Measurements from ENCODE around the gene PDSS2. TPM values are rescaled to one million over a fixed set of nuclear protein-coding genes. Genes with fewer than 3 reads are reported as not detected.

The PDSS2 gene
- total and polyA plus RNA-seq, 2 of the 8 experiments (the other 6 are each of a cell fraction or from before 2014, with no cell fraction given), result 10.7 to 16.1 TPM

GRCh38 chr6:107398001-107398400, 61.4 kb downstream of the PDSS2 start:
- Histone ChIP-seq H3K56ac (replicated peaks; ENCODE audit: insufficient read length, low read depth, low read length) (no peak overlapping the region), H2BK5ac (ENCODE audit: low read depth, low read length) (no peak overlapping the region), H3K18ac (ENCODE audit: extremely low read depth, low read length) (no peak overlapping the region), H3K4ac (replicated peaks; ENCODE audit: insufficient read length, low read depth, low read length) (no peak overlapping the region), H3K4me3 (ENCODE audit: extremely low read depth in 1 of 4, insufficient read depth in 2 of 4, low read depth in 3 of 4, low read length in 4 of 4) (no peak overlapping the region), H3K4me2 (ENCODE audit: insufficient read depth in 1 of 2, low read depth in 2 of 2, low read length in 2 of 2) (no peak overlapping the region), H3K9ac (replicated peaks in 1 of 4; ENCODE audit: extremely low read depth in 1 of 4, low read depth in 3 of 4, low read length in 3 of 4) (no peak overlapping the region), H3K14ac (ENCODE audit: insufficient read length) (no peak overlapping the region), H3K27ac (ENCODE audit: low read depth, low read length) (no peak overlapping the region), H3K79me1 (ENCODE audit: low read depth, low read length) (peaks cover 2% of the 10 kb centered on the region; the same call in 1 of the 2 replicates), H3K23ac (ENCODE audit: insufficient read length) (no peak overlapping the region), H4K91ac (replicated peaks; ENCODE audit: insufficient read length, low read length) (no peak overlapping the region), H3K36me3 (ENCODE audit: control insufficient read depth in 2 of 4, insufficient read depth in 4 of 4, low read length in 3 of 4) (peaks cover 0 to 4% (median 0%) of the 10 kb centered on the region in 4 experiments; a peak in 1 of 8 replicates), H3K23me2 (ENCODE audit: low read depth, low read length) (no peaks in the 10 kb centered on the region), H3K27me3 (replicated peaks in 1 of 4; ENCODE audit: control insufficient read depth in 3 of 4, extremely low read depth in 1 of 4, insufficient read depth in 3 of 4, low read length in 3 of 4) (no peaks in the 10 kb centered on the region), H4K20me1 (replicated peaks in 1 of 2; ENCODE audit: control insufficient read depth in 1 of 2, insufficient read depth in 2 of 2, low read length in 2 of 2) (peaks cover 0 to 1% of the 10 kb centered on the region in 2 experiments), H3K9me3 (ENCODE audit: insufficient read depth in 2 of 2, low read depth in 1 of 2, low read length in 1 of 2) (no peaks in the 10 kb centered on the region), H3K79me2 (ENCODE audit: control insufficient read depth in 1 of 2, insufficient read depth in 2 of 2, low read length in 2 of 2) (peaks cover 0 to 9% of the 10 kb centered on the region in 2 experiments; a peak in 1 of 4 replicates), H2BK12ac (ENCODE audit: low read depth, low read length) (no peak overlapping the region), H3K4me1 (replicated peaks in 1 of 4; ENCODE audit: control insufficient read depth in 3 of 4, insufficient read depth in 4 of 4, low read length in 3 of 4) (peaks cover 0 to 3% (median 0%) of the 10 kb centered on the region in 4 experiments; a peak in 2 of 7 replicates), H4K5ac (ENCODE audit: insufficient read length, low read depth, low read length) (no peak overlapping the region), H4K8ac (ENCODE audit: extremely low read depth, insufficient read depth, low read length) (no peak overlapping the region), H2BK15ac (ENCODE audit: low read length) (no peak overlapping the region), H2BK120ac (replicated peaks; ENCODE audit: low read depth, low read length) (no peak overlapping the region), H2AFZ (ENCODE audit: low read length) (no peak overlapping the region), H2AK5ac (ENCODE audit: low read depth, low read length) (no peak overlapping the region), H2BK20ac (ENCODE audit: low read length) (no peak overlapping the region)
- TF ChIP-seq EZH2 (IDR thresholded peaks at IDR 0.05; ENCODE audit: low read depth, low read length, severe bottlenecking) (no peak), POLR2AphosphoS5 (IDR thresholded peaks at IDR 0.05; ENCODE audit: low read depth, low read length) (no peak)
- FAIRE-seq, result no peak
- POLR2A ChIA-PET (ENCODE audit: partially characterized antibody), result no interaction called here
- no peak for DNase-seq (ENCODE audit: low read depth in 1 of 2, low spot score in 2 of 2)
- CTCF ChIA-PET (ENCODE audit: partially characterized antibody), result no interaction called here
